ENCODE results near the gene TEX36.
"Not testable (repeated sequence)": the region's sequence is repeated elsewhere in the genome, so short reads cannot be mapped to it uniquely, and the experiment has no call there.

TEX36 gene

DNA sequence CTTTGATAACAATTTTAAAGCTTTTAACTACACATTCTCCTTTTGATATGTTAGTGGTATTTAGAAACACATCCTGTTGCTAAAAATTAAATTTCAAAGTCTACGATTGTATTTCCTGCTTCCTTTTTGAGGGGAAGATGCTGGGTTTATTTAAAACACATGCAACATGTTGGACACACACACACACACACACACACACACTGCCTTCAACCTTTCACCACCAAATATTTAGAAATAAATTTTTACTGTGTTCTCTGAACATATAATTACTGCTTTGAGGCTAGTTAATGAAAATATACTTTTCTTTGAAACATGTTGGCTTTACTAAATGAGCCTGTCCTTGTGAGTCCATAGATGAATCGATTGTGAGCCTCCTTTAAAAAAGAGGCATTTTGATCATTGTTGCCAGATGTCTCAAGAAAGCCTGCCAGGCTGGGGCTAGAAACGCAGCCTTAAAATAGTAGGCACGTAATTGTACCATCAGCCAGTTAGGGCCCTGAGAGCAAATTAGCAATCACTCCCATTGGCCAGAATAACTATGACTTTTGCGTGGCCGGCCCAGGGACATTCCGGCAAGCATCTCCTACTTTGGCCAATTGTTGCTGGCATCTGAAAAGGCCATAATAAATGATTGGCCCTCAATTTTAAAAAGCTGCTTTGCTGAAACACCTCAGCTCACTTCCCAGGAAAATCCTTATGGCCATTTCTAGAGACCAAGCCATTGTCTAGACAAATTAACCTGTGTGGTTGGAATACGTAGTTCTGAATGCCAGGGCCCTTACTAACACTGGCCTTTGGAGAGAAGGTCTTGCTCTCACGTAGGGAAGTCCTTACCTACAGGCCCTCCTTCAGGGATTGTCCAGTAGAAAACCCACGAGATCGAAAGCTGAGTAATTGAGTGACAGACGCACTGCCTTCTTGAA is 9.9 kb upstream of the TEX36 start:
- DNase-seq (ENCODE audit: low read depth, low spot score), result no peak

DNA sequence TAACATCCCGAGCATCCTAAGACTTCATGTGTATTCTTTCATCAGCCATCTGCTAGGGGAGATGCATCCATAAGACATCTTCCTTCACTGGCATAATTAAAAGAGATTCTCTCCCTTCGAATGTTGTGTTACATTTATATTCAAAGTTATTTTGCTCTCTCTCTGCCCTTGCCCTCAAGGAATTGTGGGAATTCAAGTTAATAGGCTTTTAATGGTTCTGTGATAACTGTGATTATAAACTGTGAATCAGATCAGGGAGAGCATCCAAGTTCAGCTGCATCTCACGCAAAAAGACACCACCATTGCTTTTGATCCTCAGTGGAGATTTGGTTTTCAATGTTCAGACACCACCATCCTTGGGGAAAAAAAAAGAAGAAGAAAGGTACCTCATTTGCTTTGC is 9.2 kb upstream of the TEX36 start:
- DNase-seq (ENCODE audit: low read depth, low spot score), result no peak

DNA sequence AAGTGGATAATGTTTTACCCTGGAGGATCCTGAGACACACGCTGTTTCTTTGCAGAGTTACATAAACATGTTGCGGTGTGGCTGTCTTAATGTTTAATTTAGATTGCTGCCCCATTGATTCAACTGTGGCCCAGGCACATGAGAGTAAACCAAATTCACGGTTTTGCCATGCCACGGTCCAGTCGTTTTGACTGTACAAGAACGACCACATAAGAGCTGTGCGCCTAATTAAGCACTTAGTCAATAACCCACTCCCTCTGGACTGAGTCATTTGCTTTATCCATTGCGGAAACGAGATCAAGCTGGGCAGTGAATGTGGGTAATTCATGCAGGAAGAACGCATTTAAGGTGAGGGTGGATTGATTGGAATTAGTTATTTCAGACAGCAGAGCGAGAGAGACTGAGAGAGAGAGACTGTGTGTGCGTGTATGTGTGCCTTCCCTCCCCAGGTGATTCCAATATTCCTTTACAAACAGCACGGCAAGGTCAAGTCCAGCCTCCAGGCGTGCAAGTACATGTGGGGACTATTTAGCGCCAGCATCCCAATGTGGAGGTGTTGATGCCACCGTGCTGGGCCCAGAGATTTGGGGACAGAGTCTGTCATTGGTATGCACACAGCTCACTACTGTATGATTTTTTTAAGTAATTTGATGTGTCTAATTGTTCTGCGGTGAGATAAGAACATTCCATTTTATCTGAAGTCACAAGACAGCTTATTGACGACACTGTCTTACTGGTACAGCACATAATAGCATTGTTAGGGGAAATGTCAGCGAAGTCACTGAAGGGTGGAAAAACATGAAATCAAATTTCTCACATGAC is 8.4 kb upstream of the TEX36 start:
- DNase-seq (ENCODE audit: low read depth, low spot score), result no peak

DNA sequence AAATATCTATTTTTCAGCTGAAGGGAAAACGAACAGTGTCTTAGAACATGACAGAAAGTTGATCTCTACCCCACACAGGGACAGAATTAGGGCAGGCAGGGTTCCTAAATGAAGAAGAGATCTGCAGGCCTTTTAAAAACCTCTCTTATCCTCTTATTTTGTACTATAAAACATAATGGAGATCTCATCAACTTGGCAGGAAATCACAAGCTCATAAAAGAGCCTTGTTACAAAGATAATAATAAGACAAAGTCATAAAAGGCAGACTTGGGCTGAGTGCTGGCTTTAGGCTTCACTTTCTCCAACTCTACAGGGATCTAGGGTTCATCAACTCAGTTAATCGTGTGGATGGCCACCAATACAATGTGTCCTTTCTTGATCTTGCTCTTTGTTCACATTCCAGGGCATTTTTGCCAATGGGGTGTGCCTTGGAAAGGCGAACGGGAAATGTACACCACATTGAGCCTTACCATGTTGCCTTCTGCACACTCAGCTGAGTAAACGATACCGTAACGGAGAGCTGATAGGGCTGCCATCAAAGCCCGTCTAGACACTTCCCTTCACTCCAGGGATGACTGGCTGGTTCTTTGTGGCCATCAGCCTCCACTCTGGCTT is 7.1 kb upstream of the TEX36 start:
- no peak for DNase-seq (ENCODE audit: low read depth, low spot score)

DNA sequence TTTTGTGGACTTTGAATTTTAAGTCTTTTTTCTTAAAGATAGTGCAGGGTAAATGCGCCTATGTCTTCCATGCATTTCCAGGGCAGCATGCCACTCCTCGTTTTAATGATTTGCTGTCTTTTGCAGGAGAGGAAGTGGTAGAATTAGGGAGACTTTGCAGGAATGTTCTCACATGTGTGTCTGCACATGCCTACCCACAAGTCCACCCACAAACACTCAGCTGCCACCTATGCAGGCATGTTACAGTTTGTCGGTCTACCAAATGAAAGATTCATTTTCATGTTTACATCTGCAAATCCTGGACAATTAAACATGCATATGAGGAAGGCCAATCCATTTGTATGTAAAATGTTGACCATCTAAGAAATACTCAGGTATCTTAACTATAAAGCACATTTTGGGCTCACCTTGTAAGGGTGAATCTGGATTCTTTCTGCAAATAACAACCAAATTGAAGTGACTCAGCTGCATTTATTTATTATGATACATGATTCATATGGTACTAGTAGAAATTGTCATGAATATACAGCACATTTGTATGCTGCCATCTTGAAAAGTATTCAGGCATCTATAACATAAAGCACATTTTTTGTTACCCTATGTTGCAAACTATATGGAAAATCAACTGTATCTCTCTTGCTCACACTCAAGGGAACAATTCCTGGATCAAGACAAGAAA is 4.7 kb upstream of the TEX36 start:
- DNase-seq (ENCODE audit: low read depth, low spot score), result no peak

DNA sequence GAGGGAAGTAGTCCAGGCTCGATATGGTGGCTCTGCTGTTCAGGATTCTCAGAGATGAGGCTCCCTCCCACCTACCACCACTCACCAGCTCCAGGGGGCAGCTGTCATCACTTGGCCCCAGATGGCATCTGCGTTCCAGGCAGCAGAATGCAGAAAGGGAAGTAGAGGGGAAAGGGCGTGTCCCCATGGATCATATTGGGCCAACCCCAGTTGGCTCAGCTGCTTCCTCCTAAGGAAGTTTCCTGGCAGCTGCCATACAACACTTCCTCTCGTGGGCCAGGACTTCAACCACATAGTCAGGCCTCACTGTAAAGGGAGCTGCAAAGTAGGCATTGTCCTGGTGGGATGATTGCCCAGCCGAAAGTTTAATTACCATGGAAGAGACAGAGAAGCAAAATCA is 1.6 kb upstream of the TEX36 start:
- no peak for DNase-seq (ENCODE audit: low read depth, low spot score)

DNA sequence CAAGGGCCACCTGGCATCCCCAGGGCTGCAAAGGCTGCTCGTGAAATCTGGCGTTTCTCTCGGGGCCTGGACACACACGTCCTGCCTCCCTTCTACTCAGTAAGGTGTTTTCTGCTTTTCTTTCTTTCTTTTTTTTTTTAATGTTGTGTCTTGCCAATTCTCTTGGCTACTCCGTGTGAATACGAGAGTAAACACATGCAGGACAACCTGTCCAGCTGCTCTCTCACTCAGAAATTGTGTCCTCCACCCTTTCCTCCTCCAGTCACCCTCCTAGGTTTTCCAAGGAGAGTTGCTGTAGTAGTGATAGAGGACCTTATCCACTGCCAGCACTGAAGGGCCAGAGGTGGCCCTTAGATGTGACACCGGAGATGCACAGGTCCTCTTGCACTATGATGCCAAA is 858 bp upstream of the TEX36 start:
- no peak for DNase-seq (ENCODE audit: low read depth, low spot score)

DNA sequence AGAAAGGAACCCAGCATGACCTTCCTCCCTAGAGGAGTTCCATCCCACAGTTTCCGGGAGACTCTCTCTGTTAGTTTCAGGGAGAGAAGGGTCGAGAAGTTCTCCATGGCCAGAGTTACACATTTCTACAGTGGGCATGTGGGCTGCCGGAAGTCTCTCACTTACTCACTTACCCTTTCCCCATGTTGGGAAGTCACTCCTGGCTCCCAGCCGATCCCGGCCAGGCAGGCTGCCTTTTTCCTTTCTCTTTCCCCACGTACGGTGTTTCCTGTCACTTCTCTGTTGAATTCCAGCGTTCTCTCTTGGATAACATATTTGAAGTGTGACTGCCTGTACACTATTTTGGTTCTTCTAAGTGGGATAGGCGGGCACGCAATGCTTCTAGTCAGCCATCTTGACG is 3.5 kb downstream of the TEX36 start:
- DNase-seq (ENCODE audit: low read depth, low spot score), result no peak

DNA sequence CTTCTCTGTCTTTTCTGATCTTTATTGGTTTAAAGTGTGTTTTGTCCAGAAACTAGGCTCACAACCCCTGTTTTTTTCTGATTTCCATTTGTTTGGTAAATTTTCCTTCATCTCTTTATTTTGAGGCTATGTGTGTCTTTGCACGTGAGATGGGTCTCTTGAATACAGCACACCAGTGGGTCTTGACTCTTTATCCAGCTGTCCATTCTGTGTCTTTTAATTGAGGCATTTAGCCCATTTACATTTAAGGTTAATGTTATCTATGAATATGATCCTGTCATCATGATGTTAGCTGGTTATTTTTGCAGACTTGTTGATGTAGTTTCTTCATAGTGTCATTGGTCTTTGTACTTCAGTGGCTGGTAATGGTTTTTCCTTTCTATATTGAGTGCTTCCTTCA is 10.1 kb downstream of the TEX36 start:
- no peak for DNase-seq (ENCODE audit: low read depth, low spot score)

DNA sequence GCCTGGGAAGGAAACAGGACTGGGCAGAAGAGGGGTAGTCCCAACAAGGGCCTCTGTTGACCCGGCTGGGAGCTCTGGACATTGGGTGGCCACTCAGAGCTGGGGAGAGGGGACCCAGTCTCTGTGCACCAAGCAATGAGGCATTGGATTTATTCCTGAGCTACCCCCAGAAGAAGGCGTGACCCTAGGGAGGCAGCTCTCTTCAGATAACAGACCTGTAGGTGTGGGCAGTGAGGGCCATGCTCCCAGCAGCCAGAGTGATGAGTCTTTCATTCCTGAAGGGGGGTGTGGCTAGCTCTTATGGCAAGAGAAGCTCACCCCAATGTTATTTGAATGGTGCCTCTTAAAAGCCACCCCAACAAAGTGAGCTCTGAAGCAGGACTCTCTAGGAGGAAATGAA is 20.4 kb downstream of the TEX36 start:
- DNase-seq (ENCODE audit: low read depth, low spot score), result no peak

DNA sequence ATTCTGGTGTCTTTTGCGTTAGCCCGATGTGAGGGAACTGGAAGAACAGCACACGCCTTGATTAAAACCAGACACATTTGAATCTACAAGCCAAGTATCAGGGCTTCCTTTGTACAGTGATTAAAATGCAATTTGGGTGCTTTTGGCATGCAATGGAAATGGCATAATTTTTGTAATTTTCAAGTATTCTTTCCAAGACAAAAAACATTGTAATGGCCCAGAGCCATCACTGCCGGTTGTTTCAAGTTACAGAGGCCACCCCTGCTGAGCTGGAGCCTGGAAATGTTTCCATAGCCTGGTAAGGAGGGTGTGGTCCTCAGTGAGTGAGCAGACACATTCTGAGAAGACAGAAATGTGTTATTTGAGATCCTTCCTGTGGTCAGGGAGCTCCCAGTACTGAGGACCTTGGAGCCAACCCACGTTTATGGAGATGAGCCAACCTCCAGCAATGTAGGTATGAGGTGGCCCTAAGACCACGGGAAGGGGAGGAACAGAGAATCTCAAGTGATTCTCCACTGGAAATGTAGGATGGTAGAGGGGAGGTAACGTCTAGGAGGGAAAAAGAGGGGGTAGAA is 20.9 kb downstream of the TEX36 start:
- no peak for DNase-seq (ENCODE audit: low read depth, low spot score)

DNA sequence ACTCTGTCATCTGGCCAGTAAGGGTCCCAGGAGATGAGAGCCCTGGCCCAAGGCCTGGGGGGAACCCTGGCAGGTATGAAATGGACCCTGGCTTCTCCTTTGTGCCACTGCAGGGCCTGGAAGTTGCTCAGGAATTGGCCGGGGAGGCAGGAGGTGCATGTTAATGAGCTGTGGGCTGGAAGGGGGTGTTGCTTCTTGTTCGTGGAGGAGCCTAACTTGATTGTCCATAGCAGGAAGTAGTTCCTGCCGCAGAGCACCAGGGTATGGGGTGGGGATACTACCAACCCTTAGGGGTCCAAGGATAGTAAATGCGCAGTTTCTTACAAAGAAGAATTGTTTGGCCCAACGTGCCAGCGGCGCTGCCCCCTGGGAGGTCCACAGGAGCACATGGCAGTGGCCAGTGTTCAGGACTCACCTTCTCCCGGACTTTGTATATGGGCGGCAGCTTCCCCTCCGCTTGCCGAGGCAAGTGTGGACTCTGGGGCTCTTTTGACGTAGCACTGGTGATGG is 21.5 kb downstream of the TEX36 start:
- DNase-seq (ENCODE audit: low read depth, low spot score), result no peak

DNA sequence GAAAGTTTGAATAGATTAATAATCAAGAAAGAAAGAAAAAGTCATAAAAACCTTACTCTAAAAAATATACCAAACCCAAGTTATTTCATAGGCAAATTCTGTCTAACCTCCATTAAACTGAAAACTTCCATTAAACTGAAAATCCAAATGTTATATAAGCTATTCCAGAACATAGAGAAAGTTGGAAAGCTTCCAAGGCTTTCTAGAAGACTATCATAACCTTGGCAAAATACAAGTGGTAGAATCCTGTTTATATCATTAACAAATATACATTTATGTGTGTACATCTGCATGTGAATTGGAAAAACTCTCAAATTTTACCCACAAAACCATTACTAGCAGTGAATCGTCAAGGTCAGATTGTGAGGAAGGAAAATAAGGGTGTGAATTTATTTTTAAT is 23.9 kb downstream of the TEX36 start:
- DNase-seq (ENCODE audit: low read depth, low spot score), result no peak

DNA sequence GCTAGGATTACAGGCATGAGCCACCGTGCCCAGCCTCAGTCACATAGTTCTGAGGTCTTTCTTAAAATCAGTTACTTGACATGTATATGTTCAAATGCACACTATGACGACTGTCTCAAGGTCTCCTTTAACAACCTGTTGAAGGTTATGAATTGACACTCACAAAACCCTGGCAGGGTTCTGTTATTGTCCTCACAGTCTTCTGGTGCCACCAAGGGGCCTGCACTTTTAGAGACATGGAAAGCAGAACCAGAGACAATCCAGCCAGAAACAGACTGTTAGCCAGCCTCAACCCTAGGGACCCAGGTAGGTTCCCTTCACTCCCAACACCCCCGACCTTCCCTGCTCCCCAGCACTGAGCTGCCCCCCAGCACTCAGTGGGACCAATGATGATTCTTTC is 26.4 kb downstream of the TEX36 start:
- no peak for DNase-seq (ENCODE audit: low read depth, low spot score)

DNA sequence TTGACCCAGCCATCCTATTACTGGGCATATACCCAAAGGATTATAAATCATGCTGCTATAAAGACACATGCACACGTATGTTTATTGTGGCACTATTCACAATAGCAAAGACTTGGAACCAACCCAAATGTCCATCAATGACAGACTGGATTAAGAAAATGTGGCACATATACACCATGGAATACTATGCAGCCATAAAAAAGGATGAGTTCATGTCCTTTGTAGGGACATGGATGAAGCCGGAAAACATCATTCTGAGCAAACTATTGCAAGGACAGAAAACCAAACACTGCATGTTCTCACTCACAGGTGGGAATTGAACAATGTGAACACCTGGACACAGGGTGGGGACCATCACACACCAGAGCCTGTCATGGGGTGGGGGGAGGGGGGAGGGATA is 29.9 kb downstream of the TEX36 start:
- not testable (repeated sequence) for DNase-seq (ENCODE audit: low read depth, low spot score)

DNA sequence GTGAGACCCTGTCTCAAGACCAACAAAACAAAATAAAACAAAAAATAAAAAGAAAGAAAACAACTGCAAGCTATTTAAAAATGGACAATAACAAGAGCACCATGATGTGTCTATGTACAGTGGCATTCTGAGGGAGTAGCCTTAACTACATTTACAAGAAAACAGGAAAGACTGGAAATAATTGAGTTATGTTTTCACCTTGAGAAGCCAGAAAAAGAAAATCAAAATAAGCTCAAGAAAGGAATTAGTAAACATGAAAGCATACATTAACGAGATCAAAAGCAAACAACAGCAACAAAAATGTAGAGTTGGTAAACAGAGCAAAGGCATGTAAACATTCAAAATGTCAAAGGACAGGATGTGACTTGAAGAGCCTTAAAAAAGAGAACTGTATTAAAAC is 36.7 kb downstream of the TEX36 start:
- DNase-seq (ENCODE audit: low read depth, low spot score), result no peak

DNA sequence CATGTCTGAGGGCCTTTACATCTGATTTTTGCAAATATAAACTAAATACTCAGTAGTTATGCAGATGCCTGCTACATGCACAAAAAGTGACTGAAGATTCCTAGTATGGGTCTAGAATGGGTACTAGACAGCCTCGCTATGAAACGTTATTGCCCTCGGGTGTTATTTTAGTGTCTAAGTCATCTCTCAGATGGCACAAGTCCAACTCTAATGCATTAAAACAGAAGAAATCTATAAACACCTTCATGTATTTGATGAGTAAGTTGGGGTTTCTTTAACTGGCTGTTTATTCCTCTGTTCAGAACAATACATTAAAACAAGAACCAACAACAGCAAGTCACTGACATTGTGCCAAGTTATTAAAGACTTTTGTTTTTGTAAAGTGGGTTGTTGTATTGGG is 41.6 kb downstream of the TEX36 start:
- DNase-seq (ENCODE audit: low read depth, low spot score), result no peak

DNA sequence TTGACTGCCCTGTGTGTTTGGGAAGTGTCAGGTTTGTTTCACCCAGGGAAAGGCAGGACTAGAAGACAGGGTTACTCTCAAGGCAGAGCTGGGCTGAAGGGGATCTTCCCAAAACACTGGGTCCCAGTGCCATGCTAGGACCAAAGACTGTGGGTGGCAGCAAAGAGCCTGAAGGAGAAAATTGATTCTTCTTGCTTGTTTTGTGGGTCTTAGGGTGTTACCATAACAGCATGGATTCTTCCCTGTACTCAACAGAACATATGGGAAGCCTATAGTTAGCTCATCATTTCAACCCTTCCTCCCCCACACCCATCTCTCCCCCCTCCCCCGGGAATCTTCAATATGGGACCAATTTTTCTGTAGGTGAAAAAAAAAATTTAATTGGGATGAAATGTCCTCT is 42.3 kb downstream of the TEX36 start:
- DNase-seq (ENCODE audit: low read depth, low spot score), result no peak

DNA sequence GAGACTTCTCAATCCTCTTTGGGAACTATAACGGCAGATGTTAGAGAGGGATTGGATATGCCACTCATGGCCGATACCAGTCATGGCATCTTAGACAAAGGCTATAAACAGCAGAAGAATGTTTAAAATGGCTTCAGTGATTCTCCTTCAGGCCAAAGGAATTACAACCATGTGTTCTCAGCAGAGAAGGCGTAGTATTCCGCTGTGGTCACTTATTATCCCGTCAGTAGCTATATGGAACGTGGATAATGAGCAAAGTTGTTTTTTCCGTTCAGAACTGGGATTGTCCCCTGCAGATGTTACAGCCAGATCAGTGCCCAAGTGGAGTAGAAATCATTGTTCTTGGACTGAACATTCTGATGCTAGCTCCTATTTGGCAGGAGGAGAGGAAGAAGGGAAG is 43.1 kb downstream of the TEX36 start:
- DNase-seq (ENCODE audit: low read depth, low spot score), result no peak

DNA sequence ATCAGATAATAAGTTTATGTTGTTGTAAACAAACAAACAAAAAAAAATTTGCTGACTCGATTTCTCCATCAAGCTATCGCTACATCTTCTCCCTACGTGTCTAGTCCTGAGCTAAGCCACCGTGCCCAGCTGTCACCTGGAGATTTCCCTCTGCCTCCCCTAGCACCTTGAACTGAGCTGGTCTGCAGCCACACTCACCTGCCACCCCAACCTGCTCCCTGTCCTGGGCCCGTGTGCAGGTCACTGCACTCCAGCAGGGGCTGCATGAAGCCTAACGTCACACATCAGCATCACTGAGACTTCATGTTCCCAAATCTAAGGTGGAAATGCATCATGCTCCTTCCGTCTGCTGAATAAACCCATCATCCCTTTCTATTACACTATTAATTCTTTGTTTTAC is 44.4 kb downstream of the TEX36 start:
- no peak for DNase-seq (ENCODE audit: low read depth, low spot score)

DNA sequence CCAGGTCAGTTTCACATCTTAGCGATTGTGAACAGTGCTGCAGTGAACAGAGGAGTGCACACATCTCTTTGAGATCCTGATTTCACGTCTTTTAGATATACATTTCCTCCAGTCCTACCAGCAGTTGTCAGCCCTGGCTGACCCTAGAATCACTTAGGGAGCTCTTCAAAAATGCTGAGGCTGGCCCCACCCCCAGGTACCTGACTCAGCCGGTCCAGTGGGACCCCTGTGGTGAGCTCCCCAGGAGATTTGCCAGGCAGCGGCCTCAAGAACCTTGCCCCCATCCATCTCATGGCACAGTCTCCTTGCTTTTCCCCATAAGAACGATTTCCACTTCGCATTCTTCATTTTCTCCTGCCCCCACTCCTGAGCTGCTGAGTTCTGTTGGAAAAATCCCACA is 45.5 kb downstream of the TEX36 start:
- DNase-seq (ENCODE audit: low read depth, low spot score), result no peak

All from activated CD4-positive, CD25-positive, alpha-beta regulatory T cell treated with anti-CD3 and anti-CD28 coated beads, Interleukin-2, amount 50 U/mL, for 16 hours (primary cell).